ENCODE results near the gene DNAJB11.
"Not testable (repeated sequence)": the region's sequence is repeated elsewhere in the genome, so short reads cannot be mapped to it uniquely, and the experiment has no call there.

GRCh38 chr3:186531694-186532093 is 38.8 kb upstream of the DNAJB11 start:
- TF ChIP-seq ZFX (IDR thresholded peaks at IDR 0.05; ENCODE audit: borderline replicate concordance); CTCF (IDR thresholded peaks at IDR 0.05): not testable (repeated sequence)
